ENCODE measurements around the gene DYSF. TPM values are rescaled to one million over a fixed set of nuclear protein-coding genes. Genes with fewer than 3 reads are reported as not detected.

DYSF gene
- total RNA-seq, 4 donors from 2014 or later: 2.4 to 10.6 (median 4.3) TPM

DNA sequence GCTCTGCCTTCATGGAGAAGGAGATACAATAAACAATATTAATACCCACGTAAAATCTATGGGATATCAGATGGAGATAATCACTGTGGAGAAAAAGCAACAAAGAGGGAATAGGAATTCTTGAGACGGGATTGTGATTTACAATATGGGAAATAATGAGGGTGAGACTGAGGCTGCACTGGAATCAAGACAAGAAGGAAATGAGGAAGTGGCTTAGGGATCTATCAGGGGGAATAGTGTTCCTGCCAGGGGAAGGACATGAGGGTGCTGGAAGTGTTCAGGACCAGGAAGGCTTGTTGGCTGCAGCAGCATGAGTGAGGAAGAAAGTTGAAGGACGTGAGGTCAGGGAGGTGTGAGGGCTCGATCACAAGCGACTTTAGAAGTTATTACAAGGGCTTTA is 182.4 kb downstream of the DYSF start:
- DNase-seq: no peak
- Histone ChIP-seq H3K36me3 (no peaks in the 10 kb centered on the region), H3K4me3 (no peak overlapping the region), H3K27ac (no peak overlapping the region), H3K9me3 (no peaks in the 10 kb centered on the region), H3K27me3 (no peaks in the 10 kb centered on the region), H3K4me1 (no peaks in the 10 kb centered on the region)
- TF ChIP-seq, protein P1, sequence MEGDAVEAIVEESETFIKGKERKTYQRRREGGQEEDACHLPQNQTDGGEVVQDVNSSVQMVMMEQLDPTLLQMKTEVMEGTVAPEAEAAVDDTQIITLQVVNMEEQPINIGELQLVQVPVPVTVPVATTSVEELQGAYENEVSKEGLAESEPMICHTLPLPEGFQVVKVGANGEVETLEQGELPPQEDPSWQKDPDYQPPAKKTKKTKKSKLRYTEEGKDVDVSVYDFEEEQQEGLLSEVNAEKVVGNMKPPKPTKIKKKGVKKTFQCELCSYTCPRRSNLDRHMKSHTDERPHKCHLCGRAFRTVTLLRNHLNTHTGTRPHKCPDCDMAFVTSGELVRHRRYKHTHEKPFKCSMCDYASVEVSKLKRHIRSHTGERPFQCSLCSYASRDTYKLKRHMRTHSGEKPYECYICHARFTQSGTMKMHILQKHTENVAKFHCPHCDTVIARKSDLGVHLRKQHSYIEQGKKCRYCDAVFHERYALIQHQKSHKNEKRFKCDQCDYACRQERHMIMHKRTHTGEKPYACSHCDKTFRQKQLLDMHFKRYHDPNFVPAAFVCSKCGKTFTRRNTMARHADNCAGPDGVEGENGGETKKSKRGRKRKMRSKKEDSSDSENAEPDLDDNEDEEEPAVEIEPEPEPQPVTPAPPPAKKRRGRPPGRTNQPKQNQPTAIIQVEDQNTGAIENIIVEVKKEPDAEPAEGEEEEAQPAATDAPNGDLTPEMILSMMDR (IDR thresholded peaks at IDR 0.05): no peak
- no peak for TF ChIP-seq POLR2A (IDR thresholded peaks at IDR 0.05)
- intact Hi-C loops (cut with DNase I): no loop called here
- 75 to 78% methylated on average over 5 of the region's 5 CpGs for WGBS, 2 donors

DNA sequence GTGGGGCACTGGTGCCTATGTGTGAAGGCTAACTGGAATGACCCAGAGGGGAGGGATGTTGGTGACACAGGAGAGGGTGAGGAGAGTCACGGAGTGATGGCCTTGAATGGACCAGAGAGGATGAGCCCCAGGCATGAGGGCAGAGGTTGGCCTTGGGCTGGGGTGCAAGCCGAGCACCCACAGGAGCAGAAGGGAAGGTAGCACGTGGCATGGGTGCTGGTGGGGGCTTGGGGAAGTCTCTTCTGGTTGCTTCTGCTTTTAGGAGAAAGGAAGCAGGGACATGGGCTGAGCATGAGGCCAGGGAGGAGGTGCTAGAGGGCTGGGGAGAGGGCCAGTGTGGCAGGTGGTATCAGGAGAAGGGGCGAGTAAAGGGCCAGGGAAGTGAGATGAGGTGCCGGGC is 183.8 kb downstream of the DYSF start:
- no peak overlapping the region for H3K4me3 ChIP-seq
- intact Hi-C loops (cut with DNase I): no loop called here
- no peak for TF ChIP-seq POLR2A (IDR thresholded peaks at IDR 0.05)
- TF ChIP-seq, protein P1 (IDR thresholded peaks at IDR 0.05): no peak
- WGBS, 2 donors: 81 to 87% methylated on average over 4 to 5 of the region's 5 CpGs
- no peak for DNase-seq
- H3K36me3 ChIP-seq: no peaks in the 10 kb centered on the region
- H3K9me3 ChIP-seq: no peaks in the 10 kb centered on the region
- H3K27me3 ChIP-seq: no peaks in the 10 kb centered on the region
- no peaks in the 10 kb centered on the region for H3K4me1 ChIP-seq
- no peak overlapping the region for H3K27ac ChIP-seq

DNA sequence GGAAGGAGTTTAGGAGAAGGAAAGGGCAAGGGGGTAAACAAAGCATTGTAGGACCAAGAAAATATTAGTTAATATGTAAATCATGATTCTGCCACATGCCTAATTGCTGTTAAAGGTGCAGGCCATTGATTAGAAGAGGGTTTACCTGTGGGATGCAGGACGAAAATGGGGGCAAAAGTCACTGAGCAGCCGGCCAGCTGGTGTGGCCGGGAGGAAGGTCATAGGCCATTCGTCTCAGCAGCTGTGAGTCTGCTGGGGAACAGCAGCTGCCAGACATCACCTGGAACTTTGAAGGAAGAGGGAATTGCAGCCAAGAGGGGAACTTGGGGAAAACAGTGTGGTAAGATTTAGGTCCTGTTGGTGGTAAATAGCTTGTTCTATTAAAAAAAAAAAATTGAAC is 184.4 kb downstream of the DYSF start:
- Histone ChIP-seq H3K27ac (no peak overlapping the region), H3K4me1 (no peaks in the 10 kb centered on the region), H3K36me3 (no peaks in the 10 kb centered on the region), H3K27me3 (no peaks in the 10 kb centered on the region), H3K4me3 (no peak overlapping the region), H3K9me3 (no peaks in the 10 kb centered on the region)
- WGBS, 2 donors: 73 to 89% methylated on average over 4 of the region's 4 CpGs
- no peak for TF ChIP-seq POLR2A (IDR thresholded peaks at IDR 0.05)
- TF ChIP-seq, protein P1 (IDR thresholded peaks at IDR 0.05): no peak
- DNase-seq: no peak
- intact Hi-C loops (cut with DNase I): no loop called here

DNA sequence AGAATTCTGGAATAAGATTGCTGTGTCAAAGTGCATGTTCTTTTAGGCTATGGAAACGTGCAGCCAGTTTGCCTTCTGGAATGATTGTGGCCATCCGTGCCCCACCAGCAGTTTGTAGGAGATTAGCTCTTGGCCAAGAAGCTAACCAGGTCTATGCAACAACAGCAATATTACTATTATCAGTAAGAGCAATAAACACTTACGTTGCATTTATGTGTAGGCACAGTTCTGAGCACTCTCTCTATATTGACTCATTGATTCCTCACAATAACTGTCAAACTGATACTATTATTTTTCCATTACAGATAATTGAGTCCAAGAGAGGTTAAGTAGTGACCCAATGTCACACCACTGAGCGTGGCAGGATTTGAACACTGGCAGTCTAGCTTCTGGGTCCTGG is 186.4 kb downstream of the DYSF start:
- no peak overlapping the region for H3K4me3 ChIP-seq
- 83 to 84% methylated on average over 4 of the region's 4 CpGs for WGBS, 2 donors
- H3K27ac ChIP-seq: no peak overlapping the region
- H3K27me3 ChIP-seq: no peaks in the 10 kb centered on the region
- intact Hi-C loops (cut with DNase I): no loop called here
- no peak for DNase-seq
- no peak for TF ChIP-seq POLR2A (IDR thresholded peaks at IDR 0.05)
- TF ChIP-seq, protein P1 (IDR thresholded peaks at IDR 0.05): no peak
- no peaks in the 10 kb centered on the region for H3K36me3 ChIP-seq
- H3K4me1 ChIP-seq: peaks cover 0 to 5% (median 0%) of the 10 kb centered on the region in 3 donors
- no peaks in the 10 kb centered on the region for H3K9me3 ChIP-seq

DNA sequence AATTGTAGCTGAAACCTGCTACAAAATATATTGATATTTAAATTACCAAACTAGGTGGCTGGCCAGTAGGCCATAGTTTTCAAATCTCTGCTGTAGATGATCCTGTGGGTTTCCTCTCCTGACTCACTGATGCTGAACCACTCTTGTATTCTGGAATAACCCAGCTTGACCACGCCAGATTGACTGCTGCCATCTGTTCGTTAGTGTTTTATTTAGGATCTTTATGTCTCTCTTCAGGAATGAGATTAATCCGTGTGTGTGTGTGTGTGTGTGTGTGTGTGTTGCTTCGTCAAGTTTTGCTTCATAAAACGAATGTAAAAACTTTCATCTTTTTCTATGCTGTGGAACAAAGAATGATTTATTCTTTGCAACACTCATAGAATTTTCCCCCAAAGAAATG is 187.1 kb downstream of the DYSF start:
- intact Hi-C loops (cut with DNase I): no loop called here
- Histone ChIP-seq H3K27me3 (no peaks in the 10 kb centered on the region), H3K4me3 (no peak overlapping the region), H3K9me3 (no peaks in the 10 kb centered on the region), H3K27ac (no peak overlapping the region), H3K4me1 (peaks cover 0 to 10% (median under 1%) of the 10 kb centered on the region in 3 donors), H3K36me3 (no peaks in the 10 kb centered on the region)
- no peak for DNase-seq
- TF ChIP-seq, protein P1 (IDR thresholded peaks at IDR 0.05): no peak
- TF ChIP-seq POLR2A (IDR thresholded peaks at IDR 0.05): no peak
- 82 to 89% methylated on average over 5 of the region's 5 CpGs for WGBS, 2 donors

Measured in esophagus squamous epithelium (tissue), 5 donors.